Measurements from ENCODE around the gene ZMAT2. TPM values are rescaled to one million over a fixed set of nuclear protein-coding genes. Genes with fewer than 3 reads are reported as not detected.

ZMAT2 gene
- total RNA-seq, 1 donor from 2014 or later, result 53.0 TPM

GRCh38 chr5:140671472-140672125, 28.6 kb upstream of the ZMAT2 start:
- TF ChIP-seq CTCF (conservative IDR thresholded peaks at IDR 0.05), result no peak
- H3K36me3 Mint-ChIP-seq (ENCODE audit: low read depth), result peaks cover 20% of the 10 kb centered on the region
- no peaks in the 10 kb centered on the region for H3K27me3 Mint-ChIP-seq (ENCODE audit: low read depth)
- no peaks in the 10 kb centered on the region for H3K9me3 Mint-ChIP-seq
- no peak for DNase-seq (ENCODE audit: low read depth, low spot score)
- H3K4me3 Mint-ChIP-seq, result no peak overlapping the region
- H3K4me1 Mint-ChIP-seq, result peaks cover 9% of the 10 kb centered on the region
- H3K27ac Mint-ChIP-seq (ENCODE audit: unreplicated experiment), result no peak overlapping the region

- peaks cover 18% of the 10 kb centered on the region for H3K36me3 Mint-ChIP-seq (ENCODE audit: low read depth)
Observed at GRCh38 chr5:140672455-140673186, 27.6 kb upstream of the ZMAT2 start.

GRCh38 chr5:140673187-140673976, 26.9 kb upstream of the ZMAT2 start, which contains the start of gene DND1:
Gene DND1, minus strand, starts transcription at chr5:140673576. Its CDS starts 34 bp downstream, at chr5:140673542.
- Mint-ChIP-seq H3K36me3 (ENCODE audit: low read depth) (peaks cover 17% of the 10 kb centered on the region), H3K27me3 (ENCODE audit: low read depth) (no peaks in the 10 kb centered on the region), H3K4me1 (no peaks in the 10 kb centered on the region), H3K9me3 (no peaks in the 10 kb centered on the region), H3K4me3 (peak within 1 kb of the TSS; percentile 54), H3K27ac (ENCODE audit: unreplicated experiment) (peak within 1 kb of the TSS; percentile 30)
- no peak for TF ChIP-seq CTCF (conservative IDR thresholded peaks at IDR 0.05)
- DNase-seq (ENCODE audit: low read depth, low spot score), result no peak

More at GRCh38 chr5:140672455-140673186, 27.6 kb upstream of the ZMAT2 start:
- no peak overlapping the region for H3K27ac Mint-ChIP-seq (ENCODE audit: unreplicated experiment)
- H3K4me3 Mint-ChIP-seq, result no peak overlapping the region
- TF ChIP-seq CTCF (conservative IDR thresholded peaks at IDR 0.05), result no peak
- H3K27me3 Mint-ChIP-seq (ENCODE audit: low read depth), result no peaks in the 10 kb centered on the region
- H3K4me1 Mint-ChIP-seq, result peaks cover 2% of the 10 kb centered on the region
- DNase-seq (ENCODE audit: low read depth, low spot score), result no peak
- no peaks in the 10 kb centered on the region for H3K9me3 Mint-ChIP-seq

- no peaks in the 10 kb centered on the region for H3K9me3 Mint-ChIP-seq
- peak overlapping the region; percentile 30 for H3K27ac Mint-ChIP-seq (ENCODE audit: unreplicated experiment)
- no peak for TF ChIP-seq CTCF (conservative IDR thresholded peaks at IDR 0.05)
- no peaks in the 10 kb centered on the region for H3K27me3 Mint-ChIP-seq (ENCODE audit: low read depth)
- no peaks in the 10 kb centered on the region for H3K4me1 Mint-ChIP-seq
- peaks cover 17% of the 10 kb centered on the region for H3K36me3 Mint-ChIP-seq (ENCODE audit: low read depth)
- DNase-seq (ENCODE audit: low read depth, low spot score), result no peak
- H3K4me3 Mint-ChIP-seq, result peak overlapping the region; percentile 54
Observed at GRCh38 chr5:140674211-140674610, 26.0 kb upstream of the ZMAT2 start.

- H3K27ac Mint-ChIP-seq (ENCODE audit: unreplicated experiment), result no peak overlapping the region
- no peaks in the 10 kb centered on the region for H3K4me1 Mint-ChIP-seq
- peaks cover 17% of the 10 kb centered on the region for H3K36me3 Mint-ChIP-seq (ENCODE audit: low read depth)
- no peak overlapping the region for H3K4me3 Mint-ChIP-seq
- H3K9me3 Mint-ChIP-seq, result no peaks in the 10 kb centered on the region
- no peaks in the 10 kb centered on the region for H3K27me3 Mint-ChIP-seq (ENCODE audit: low read depth)
- no peak for TF ChIP-seq CTCF (conservative IDR thresholded peaks at IDR 0.05)
- no peak for DNase-seq (ENCODE audit: low read depth, low spot score)
Observed at GRCh38 chr5:140674629-140675028, 25.6 kb upstream of the ZMAT2 start.
